Measurements from ENCODE around the gene PNKP. TPM values are rescaled to one million over a fixed set of nuclear protein-coding genes. Genes with fewer than 3 reads are reported as not detected.

PNKP gene
- total and polyA plus RNA-seq, 2 of the 8 experiments (the other 6 are each of a cell fraction or from before 2014, with no cell fraction given), result 45.8 to 105 TPM

DNA sequence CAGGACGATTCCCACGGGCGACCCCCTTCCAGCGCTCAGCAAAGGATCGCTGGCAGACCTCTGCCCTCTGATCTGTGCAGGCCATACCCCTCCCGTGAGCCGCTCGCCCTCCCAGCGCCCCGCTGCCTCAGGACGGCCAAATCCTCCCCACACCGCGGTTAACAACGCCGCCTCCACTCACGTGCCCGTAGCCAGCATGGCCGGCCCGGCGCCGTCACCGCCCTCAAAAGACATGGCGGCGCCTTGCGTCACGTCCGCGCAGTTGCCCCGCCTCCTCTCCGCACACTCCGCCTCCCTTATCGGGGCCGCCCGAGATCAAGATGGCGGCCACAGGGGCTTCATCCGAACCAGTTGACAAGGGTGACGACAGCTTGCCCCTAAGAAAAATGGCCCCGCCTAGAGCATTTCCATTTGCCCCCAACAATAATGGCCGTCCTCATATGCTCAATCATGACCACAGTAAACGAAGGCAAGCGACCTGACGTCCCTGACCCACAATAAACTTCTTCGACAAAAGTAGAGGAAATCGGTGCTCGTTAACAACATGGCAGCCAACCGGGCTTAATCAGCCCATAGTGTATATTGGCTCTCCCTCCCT, 9.1 kb upstream of the PNKP start (continued):
- TF ChIP-seq HDAC2 (IDR thresholded peaks at IDR 0.05; ENCODE audit: borderline replicate concordance in 1 of 2, low read depth in 2 of 2, low read length in 2 of 2) (peak in 1 of 2 experiments; percentile 33; a peak in 1 of 4 replicates), GTF2F1 (IDR thresholded peaks at IDR 0.05; ENCODE audit: borderline replicate concordance, low read depth, low read length) (no peak), KDM1A (IDR thresholded peaks at IDR 0.05; ENCODE audit: borderline replicate concordance, low read length) (no peak), JUN (IDR thresholded peaks at IDR 0.05; ENCODE audit: low read depth, low read length) (no peak), CTBP2 (IDR thresholded peaks at IDR 0.05; ENCODE audit: borderline replicate concordance, insufficient read depth, insufficient read length, low read length) (no peak), BRCA1 (IDR thresholded peaks at IDR 0.05; ENCODE audit: low read depth, low read length) (no peak), HDAC6 (IDR thresholded peaks at IDR 0.05; ENCODE audit: low read depth, low read length) (no peak), MAFK (IDR thresholded peaks at IDR 0.05; ENCODE audit: low read depth, low read length) (no peak), CBX8 (IDR thresholded peaks at IDR 0.05; ENCODE audit: borderline replicate concordance, low read depth, low read length) (no peak), RXRA (IDR thresholded peaks at IDR 0.05; ENCODE audit: insufficient read depth, low read depth, low read length) (no peak), TEAD4 (IDR thresholded peaks at IDR 0.05; ENCODE audit: low read depth, low read length) (no peak), SRF (IDR thresholded peaks at IDR 0.05; ENCODE audit: low read depth, low read length) (no peak), POLR2A (IDR thresholded peaks at IDR 0.05; ENCODE audit: control extremely low read depth in 1 of 2, low read depth in 2 of 2, low read length in 2 of 2) (peak in 1 of 2 experiments; percentile 87; a peak in 2 of 3 replicates), ZNF274 (IDR thresholded peaks at IDR 0.05; ENCODE audit: borderline replicate concordance, extremely low read depth, low read length) (no peak), SIX5 (IDR thresholded peaks at IDR 0.05; ENCODE audit: low read depth, low read length) (peak; percentile 81), CHD2 (IDR thresholded peaks at IDR 0.05; ENCODE audit: low read length) (no peak), GABPA (IDR thresholded peaks at IDR 0.05; ENCODE audit: borderline replicate concordance, insufficient read depth, low read length) (no peak), BCL11A (IDR thresholded peaks at IDR 0.05; ENCODE audit: low read depth in 2 of 2, low read length in 2 of 2) (no peak), RNF2 (IDR thresholded peaks at IDR 0.05; ENCODE audit: borderline replicate concordance, low read depth, low read length, missing control alignments, poor library complexity, severe bottlenecking) (no peak), CEBPB (IDR thresholded peaks at IDR 0.05; ENCODE audit: low read depth, low read length) (peak; percentile 77), CREB1 (IDR thresholded peaks at IDR 0.05) (peak; percentile 95), SUZ12 (IDR thresholded peaks at IDR 0.05; ENCODE audit: low read length) (no peak), RFX5 (IDR thresholded peaks at IDR 0.05; ENCODE audit: borderline replicate concordance, low read depth, low read length) (no peak), EGR1 (IDR thresholded peaks at IDR 0.05; ENCODE audit: borderline replicate concordance, low read depth, low read length) (no peak)

All from H1 (cell line).